ENCODE measurements around the gene FGGY.

FGGY gene

GRCh38 chr1:59718989-59719360, 422.1 kb downstream of the FGGY start:
- no peak for DNase-seq (ENCODE audit: low read depth)
- TF ChIP-seq CTCF (conservative IDR thresholded peaks at IDR 0.05; ENCODE audit: low read depth, low read length) = no peak
- no peak overlapping the region for H3K4me3 ChIP-seq (ENCODE audit: low read length)

- DNase-seq (ENCODE audit: low read depth) = no peak
- no peak overlapping the region for H3K4me3 ChIP-seq (ENCODE audit: low read length)
- TF ChIP-seq CTCF (conservative IDR thresholded peaks at IDR 0.05; ENCODE audit: low read depth, low read length) = no peak
These were observed 423.6 kb downstream of the FGGY start for GRCh38 chr1:59720326-59721115.

GRCh38 chr1:59730302-59730701, 433.4 kb downstream of the FGGY start:
- no peak overlapping the region for H3K4me3 ChIP-seq (ENCODE audit: low read length)
- peak; percentile 97 for DNase-seq (ENCODE audit: low read depth)
- TF ChIP-seq CTCF (conservative IDR thresholded peaks at IDR 0.05; ENCODE audit: low read depth, low read length) = no peak

- DNase-seq (ENCODE audit: low read depth) = peak; percentile 92
- H3K4me3 ChIP-seq (ENCODE audit: low read length) = no peak overlapping the region
- TF ChIP-seq CTCF (conservative IDR thresholded peaks at IDR 0.05; ENCODE audit: low read depth, low read length) = no peak
These were observed 434.0 kb downstream of the FGGY start for GRCh38 chr1:59730759-59731478.

- no peak overlapping the region for H3K4me3 ChIP-seq (ENCODE audit: low read length)
- TF ChIP-seq CTCF (conservative IDR thresholded peaks at IDR 0.05; ENCODE audit: low read depth, low read length) = no peak
- no peak for DNase-seq (ENCODE audit: low read depth)
These were observed 434.7 kb downstream of the FGGY start for GRCh38 chr1:59731591-59731990.

- DNase-seq (ENCODE audit: low read depth) = no peak
- no peak overlapping the region for H3K4me3 ChIP-seq (ENCODE audit: low read length)
- no peak for TF ChIP-seq CTCF (conservative IDR thresholded peaks at IDR 0.05; ENCODE audit: low read depth, low read length)
These were observed 435.5 kb downstream of the FGGY start for GRCh38 chr1:59732214-59732955.

All from retinal pigment epithelial cell (primary cell).